Common myeloid progenitor, CD34-positive (primary cell): Measurements from ENCODE around the gene CRTC1.

Experiments used
- CTCF ChIA-PET: fragments of 350-600 bp; sonication (Branson Sonifier 250); formaldehyde crosslinking; loops from one replicate; lab custom pipeline; 2021; ENCODE audit warnings: antibody characterized with exemption; lab: Charles Lee
- POLR2A ChIA-PET: fragments of 350-600 bp; sonication (Branson Sonifier 250); formaldehyde crosslinking; loops from one replicate; lab custom pipeline; 2021; ENCODE audit warnings: antibody characterized with exemption; lab: Charles Lee
- DNase-seq, 3 donors: peaks; one replicate each; pipeline versions ENCODE4 v3.0.0 to v3.0.0-alpha.2; 2013
- H3K27ac ChIP-seq, 2 experiments: 1 replicate in 1 of 2; 2 replicates in 1 of 2; pipeline ENCODE4 v1.7.0; 2013; ENCODE audit warnings: inconsistent platforms in 2 of 2, low read length in 2 of 2, mild to moderate bottlenecking in 2 of 2, low read depth in 1 of 2, moderate library complexity in 1 of 2; ENCODE audit not compliant: severe bottlenecking in 2 of 2, insufficient read depth in 1 of 2, poor library complexity in 1 of 2
- H3K27me3 ChIP-seq, 5 experiments: replicated peaks in 2 of 5; 1 replicate in 3 of 5; 2 replicates in 2 of 5; pipeline versions ENCODE4 v1.6.1 to v1.7.0; 2013; ENCODE audit warnings: low read length in 4 of 5, mild to moderate bottlenecking in 2 of 5, moderate library complexity in 2 of 5, inconsistent platforms in 1 of 5; ENCODE audit not compliant: insufficient read depth in 5 of 5, control insufficient read depth in 4 of 5
- H3K36me3 ChIP-seq, 4 experiments: 1 replicate in 2 of 4; 2 replicates in 2 of 4; pipeline versions ENCODE4 v1.6.1 to v1.7.0; 2013; ENCODE audit warnings: low read length in 3 of 4, control low read depth in 1 of 4, mild to moderate bottlenecking in 1 of 4; ENCODE audit not compliant: control insufficient read depth in 4 of 4, insufficient read depth in 4 of 4
- H3K4me1 ChIP-seq, 4 experiments: 1 replicate in 3 of 4; 2 replicates in 1 of 4; pipeline versions ENCODE4 v1.6.1 to v1.7.1; 2013; ENCODE audit warnings: low read length in 3 of 4, mild to moderate bottlenecking in 3 of 4, control low read depth in 1 of 4, inconsistent platforms in 1 of 4, moderate library complexity in 1 of 4; ENCODE audit not compliant: control insufficient read depth in 4 of 4, insufficient read depth in 4 of 4; ENCODE audit errors: control extremely low read depth in 1 of 4
- H3K4me3 ChIP-seq, 7 experiments: 1 replicate in 4 of 7; 2 replicates in 3 of 7; pipeline versions ENCODE4 v1.5.1 to v1.7.0; 2013; ENCODE audit warnings: mild to moderate bottlenecking in 7 of 7, low read length in 6 of 7, moderate library complexity in 6 of 7, inconsistent platforms in 2 of 7, low read depth in 2 of 7, control low read depth in 1 of 7; ENCODE audit not compliant: insufficient read depth in 4 of 7, control insufficient read depth in 1 of 7; ENCODE audit errors: extremely low read depth in 1 of 7
- H3K9me3 ChIP-seq, 5 experiments: 1 replicate in 4 of 5; 2 replicates in 1 of 5; pipeline versions ENCODE4 v1.6.1 to v1.7.1; 2013; ENCODE audit warnings: low read length in 4 of 5, mild to moderate bottlenecking in 2 of 5, inconsistent platforms in 1 of 5, low read depth in 1 of 5, moderate library complexity in 1 of 5; ENCODE audit not compliant: control insufficient read depth in 4 of 5, insufficient read depth in 2 of 5; ENCODE audit errors: control extremely low read depth in 1 of 5
- WGBS: methylation state at CpG from one replicate; pipeline ENCODE4 v1.1.5; 2013; ENCODE audit not compliant: insufficient coverage; 5-methylcytosine and 5-hydroxymethylcytosine counted together

CRTC1 gene

GRCh38 chr19:18685597-18686190 is 2.2 kb downstream of the CRTC1 start:
- peaks cover 0 to 17% (median 14%) of the 10 kb centered on the region in 4 experiments for H3K4me1 ChIP-seq
- POLR2A ChIA-PET, result interaction anchor here (0.6 kb wide), 1 partner anchor 64 kb away, joined by 3 read pairs; no protein-coding TSS in a partner anchor

GRCh38 chr19:18687740-18688465 is 4.4 kb downstream of the CRTC1 start:
- Histone ChIP-seq H3K36me3 (no peaks in the 10 kb centered on the region), H3K4me3 (no peak overlapping the region), H3K27me3 (no peaks in the 10 kb centered on the region), H3K4me1 (peaks cover 0 to 14% (median 12%) of the 10 kb centered on the region in 4 experiments), H3K27ac (no peak overlapping the region), H3K9me3 (no peaks in the 10 kb centered on the region)
- POLR2A ChIA-PET, result no interaction called here
- CTCF ChIA-PET, result no interaction called here
- WGBS, result 86% methylated on average over 15 of the region's 16 CpGs
- peak in 1 of 3 donors; percentile 10 for DNase-seq

More at GRCh38 chr19:18685597-18686190, 2.2 kb downstream of the CRTC1 start:
- H3K27ac ChIP-seq, result no peak overlapping the region
- WGBS, result 95% methylated on average over 4 of the region's 5 CpGs
- no peak for DNase-seq
- H3K4me3 ChIP-seq, result no peak overlapping the region
- H3K27me3 ChIP-seq, result no peaks in the 10 kb centered on the region
- CTCF ChIA-PET, result interaction anchor here (1.0 to 1.5 kb wide), 2 partner anchors 11 to 97 kb away, joined by 3 read pairs; partner anchors contain the start of gene REX1BD
- no peaks in the 10 kb centered on the region for H3K36me3 ChIP-seq
- H3K9me3 ChIP-seq, result no peaks in the 10 kb centered on the region

- WGBS, result 98% methylated on average over 10 of the region's 12 CpGs
- Histone ChIP-seq H3K4me1 (peaks cover 4 to 35% (median 23%) of the 10 kb centered on the region in 4 experiments), H3K27ac (no peak overlapping the region), H3K4me3 (no peak overlapping the region), H3K36me3 (no peaks in the 10 kb centered on the region), H3K9me3 (no peaks in the 10 kb centered on the region), H3K27me3 (no peaks in the 10 kb centered on the region)
- ChIA-PET CTCF (no interaction called here), POLR2A (no interaction called here)
- DNase-seq, result no peak
These were observed 12.5 kb downstream of the CRTC1 start for GRCh38 chr19:18696023-18696422.

- no peaks in the 10 kb centered on the region for H3K36me3 ChIP-seq
- WGBS, result 92% methylated on average over 3 of the region's 3 CpGs
- H3K4me1 ChIP-seq, result peaks cover 4 to 40% (median 26%) of the 10 kb centered on the region in 4 experiments
- ChIA-PET POLR2A (no interaction called here), CTCF (no interaction called here)
- no peak overlapping the region for H3K27ac ChIP-seq
- no peak for DNase-seq
- no peaks in the 10 kb centered on the region for H3K27me3 ChIP-seq
- H3K9me3 ChIP-seq, result no peaks in the 10 kb centered on the region
- H3K4me3 ChIP-seq, result no peak overlapping the region
These were observed 14.2 kb downstream of the CRTC1 start for GRCh38 chr19:18697680-18698079.

GRCh38 chr19:18698321-18699167 is 15.1 kb downstream of the CRTC1 start:
- no peaks in the 10 kb centered on the region for H3K9me3 ChIP-seq
- H3K27me3 ChIP-seq, result no peaks in the 10 kb centered on the region
- ChIA-PET CTCF (no interaction called here), POLR2A (no interaction called here)
- no peaks in the 10 kb centered on the region for H3K36me3 ChIP-seq
- H3K4me3 ChIP-seq, result peak overlapping the region in 1 of 7 experiments; percentile 4
- WGBS, result over 99% methylated on average over 18 of the region's 18 CpGs
- no peak for DNase-seq
- H3K27ac ChIP-seq, result no peak overlapping the region
- peaks cover 4 to 40% (median 26%) of the 10 kb centered on the region in 4 experiments for H3K4me1 ChIP-seq

- Histone ChIP-seq H3K27me3 (no peaks in the 10 kb centered on the region), H3K27ac (no peak overlapping the region), H3K4me1 (peaks cover 4 to 40% (median 26%) of the 10 kb centered on the region in 4 experiments), H3K36me3 (no peaks in the 10 kb centered on the region), H3K4me3 (peak overlapping the region in 4 of 7 experiments; percentile 30 to 78 (median 67)), H3K9me3 (no peaks in the 10 kb centered on the region)
- WGBS, result 51% methylated on average over 12 of the region's 14 CpGs
- peak in 1 of 3 donors; percentile 10 for DNase-seq
- CTCF ChIA-PET, result interaction anchor here (0.6 kb wide), 1 partner anchor 251 kb away, joined by 4 read pairs; no protein-coding TSS in a partner anchor
- POLR2A ChIA-PET, result interaction anchor here (0.6 kb wide), 1 partner anchor 198 kb away, joined by 7 read pairs; no protein-coding TSS in a partner anchor
These were observed 16.0 kb downstream of the CRTC1 start for GRCh38 chr19:18699403-18700054.
